ENCODE data around the gene RRP36.

Gene RRP36

GRCh38 chr6:43001843-43002242, 19.6 kb upstream of the RRP36 start:
- no peaks in the 10 kb centered on the region for H3K79me2 ChIP-seq (ENCODE audit: control insufficient read depth, low read length)
- no peaks in the 10 kb centered on the region for H3K9me2 ChIP-seq (replicated peaks; ENCODE audit: control insufficient read depth, low read length)
- H4K20me1 ChIP-seq (ENCODE audit: control insufficient read depth, insufficient read depth, low read depth, low read length): no peaks in the 10 kb centered on the region
- H3K27ac ChIP-seq (ENCODE audit: low read depth, low read length): no peak overlapping the region
- no peaks in the 10 kb centered on the region for H3K27me3 ChIP-seq (ENCODE audit: control insufficient read depth, low read length)
- peaks cover under 1% of the 10 kb centered on the region; the same call in 1 of the 2 replicates for H3F3A ChIP-seq (ENCODE audit: control insufficient read depth, insufficient read depth)
- TF ChIP-seq EZH2phosphoT487 (IDR thresholded peaks at IDR 0.05; ENCODE audit: borderline replicate concordance, low read length): no peak
- TF ChIP-seq CTCF (IDR thresholded peaks at IDR 0.05; ENCODE audit: low read depth, low read length, poor library complexity, severe bottlenecking): no peak
- no peak overlapping the region for H3K4me3 ChIP-seq (ENCODE audit: low read length)
- no peak overlapping the region for H3K4me2 ChIP-seq (ENCODE audit: low read length)
- peaks cover 2% of the 10 kb centered on the region; the same call in 1 of the 2 replicates for H3K36me3 ChIP-seq (ENCODE audit: control insufficient read depth, low read length)
- H3K9me3 ChIP-seq (ENCODE audit: control insufficient read depth, insufficient read depth, low read length): no peaks in the 10 kb centered on the region
- H3K4me1 ChIP-seq (ENCODE audit: control insufficient read depth, low read length): no peaks in the 10 kb centered on the region

- Histone ChIP-seq H4K20me1 (ENCODE audit: control insufficient read depth, insufficient read depth, low read depth, low read length) (no peaks in the 10 kb centered on the region), H3K4me3 (ENCODE audit: low read length) (no peak overlapping the region), H3K36me3 (ENCODE audit: control insufficient read depth, low read length) (peaks cover 39% of the 10 kb centered on the region), H3K4me2 (ENCODE audit: low read length) (no peak overlapping the region), H3F3A (ENCODE audit: control insufficient read depth, insufficient read depth) (no peaks in the 10 kb centered on the region), H3K4me1 (ENCODE audit: control insufficient read depth, low read length) (0 out of 2 replicates have a peak, but pooled peaks cover 4% of the 10 kb centered on the region), H3K79me2 (ENCODE audit: control insufficient read depth, low read length) (no peaks in the 10 kb centered on the region), H3K27ac (ENCODE audit: low read depth, low read length) (no peak overlapping the region), H3K27me3 (ENCODE audit: control insufficient read depth, low read length) (no peaks in the 10 kb centered on the region), H3K9me2 (replicated peaks; ENCODE audit: control insufficient read depth, low read length) (no peaks in the 10 kb centered on the region), H3K9me3 (ENCODE audit: control insufficient read depth, insufficient read depth, low read length) (no peaks in the 10 kb centered on the region)
- TF ChIP-seq CTCF (IDR thresholded peaks at IDR 0.05; ENCODE audit: low read depth, low read length, poor library complexity, severe bottlenecking): no peak
- no peak for TF ChIP-seq EZH2phosphoT487 (IDR thresholded peaks at IDR 0.05; ENCODE audit: borderline replicate concordance, low read length)
These were observed 15.6 kb upstream of the RRP36 start for GRCh38 chr6:43005844-43006243.

GRCh38 chr6:43006251-43006650, 15.2 kb upstream of the RRP36 start:
- Histone ChIP-seq H3K4me3 (ENCODE audit: low read length) (no peak overlapping the region), H3K79me2 (ENCODE audit: control insufficient read depth, low read length) (no peaks in the 10 kb centered on the region), H3K9me2 (replicated peaks; ENCODE audit: control insufficient read depth, low read length) (no peaks in the 10 kb centered on the region), H4K20me1 (ENCODE audit: control insufficient read depth, insufficient read depth, low read depth, low read length) (no peaks in the 10 kb centered on the region), H3K36me3 (ENCODE audit: control insufficient read depth, low read length) (peaks cover 43% of the 10 kb centered on the region), H3K4me1 (ENCODE audit: control insufficient read depth, low read length) (0 out of 2 replicates have a peak, but pooled peaks cover 4% of the 10 kb centered on the region), H3K4me2 (ENCODE audit: low read length) (no peak overlapping the region), H3K27ac (ENCODE audit: low read depth, low read length) (no peak overlapping the region), H3K27me3 (ENCODE audit: control insufficient read depth, low read length) (no peaks in the 10 kb centered on the region), H3K9me3 (ENCODE audit: control insufficient read depth, insufficient read depth, low read length) (no peaks in the 10 kb centered on the region), H3F3A (ENCODE audit: control insufficient read depth, insufficient read depth) (no peaks in the 10 kb centered on the region)
- no peak for TF ChIP-seq CTCF (IDR thresholded peaks at IDR 0.05; ENCODE audit: low read depth, low read length, poor library complexity, severe bottlenecking)
- TF ChIP-seq EZH2phosphoT487 (IDR thresholded peaks at IDR 0.05; ENCODE audit: borderline replicate concordance, low read length): no peak

All from DOHH2 (cell line).